ENCODE results near the gene PRC1.

GRCh38 chr15:90946941-90947576 lies 47.3 kb downstream of the PRC1 start:
- TF ChIP-seq, protein P1, sequence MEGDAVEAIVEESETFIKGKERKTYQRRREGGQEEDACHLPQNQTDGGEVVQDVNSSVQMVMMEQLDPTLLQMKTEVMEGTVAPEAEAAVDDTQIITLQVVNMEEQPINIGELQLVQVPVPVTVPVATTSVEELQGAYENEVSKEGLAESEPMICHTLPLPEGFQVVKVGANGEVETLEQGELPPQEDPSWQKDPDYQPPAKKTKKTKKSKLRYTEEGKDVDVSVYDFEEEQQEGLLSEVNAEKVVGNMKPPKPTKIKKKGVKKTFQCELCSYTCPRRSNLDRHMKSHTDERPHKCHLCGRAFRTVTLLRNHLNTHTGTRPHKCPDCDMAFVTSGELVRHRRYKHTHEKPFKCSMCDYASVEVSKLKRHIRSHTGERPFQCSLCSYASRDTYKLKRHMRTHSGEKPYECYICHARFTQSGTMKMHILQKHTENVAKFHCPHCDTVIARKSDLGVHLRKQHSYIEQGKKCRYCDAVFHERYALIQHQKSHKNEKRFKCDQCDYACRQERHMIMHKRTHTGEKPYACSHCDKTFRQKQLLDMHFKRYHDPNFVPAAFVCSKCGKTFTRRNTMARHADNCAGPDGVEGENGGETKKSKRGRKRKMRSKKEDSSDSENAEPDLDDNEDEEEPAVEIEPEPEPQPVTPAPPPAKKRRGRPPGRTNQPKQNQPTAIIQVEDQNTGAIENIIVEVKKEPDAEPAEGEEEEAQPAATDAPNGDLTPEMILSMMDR (IDR thresholded peaks at IDR 0.05): no peak
- no peak for TF ChIP-seq POLR2A (IDR thresholded peaks at IDR 0.05)

Data from Peyer's patch (tissue), 4 donors.